HEK293T (cell line): ENCODE results near the gene CEP68.
A peak's percentile ranks its signal among the peaks of the same experiment; 100 is the strongest.
"Not testable (repeated sequence)": the region's sequence is repeated elsewhere in the genome, so short reads cannot be mapped to it uniquely, and the experiment has no call there.

Experiments used
- CTCF ChIA-PET: fragments of 350-600 bp; formaldehyde crosslinking; extraction: SDS; loops from one replicate; lab custom pipeline; 2021; ENCODE audit warnings: antibody characterized with exemption, inconsistent platforms; lab: Yijun Ruan, JAX
- POLR2A ChIA-PET: fragments of 350-600 bp; formaldehyde crosslinking; extraction: SDS; loops from one replicate; lab custom pipeline; 2020; ENCODE audit warnings: antibody characterized with exemption, inconsistent platforms; lab: Yijun Ruan, JAX
- DNase-seq: peaks from one replicate; pipeline ENCODE4 v3.0.0; 2012; ENCODE audit warnings: mixed read lengths; ENCODE audit errors: extremely low spot score
- ARNT ChIP-seq: fragments of 450-650 bp; IDR thresholded peaks from 2 replicates; pipeline ENCODE4 v1.6.1; 2017; ENCODE audit warnings: mild to moderate bottlenecking
- BHLHE40 ChIP-seq: fragments of 450-650 bp; IDR thresholded peaks from 2 replicates; pipeline ENCODE4 v1.6.1; 2016; ENCODE audit warnings: mild to moderate bottlenecking, moderate library complexity, borderline replicate concordance
- CTBP1 ChIP-seq: fragments of 450-650 bp; IDR thresholded peaks from 2 replicates; pipeline ENCODE4 v1.6.1; 2016; ENCODE audit warnings: borderline replicate concordance
- ELF4 ChIP-seq: fragments of 450-650 bp; IDR thresholded peaks from 2 replicates; pipeline ENCODE4 v1.6.1; 2017; ENCODE audit warnings: antibody characterized with exemption
- FOXA1 ChIP-seq: fragments of 450-650 bp; IDR thresholded peaks from 2 replicates; pipeline ENCODE4 v1.6.1; 2016; ENCODE audit warnings: mild to moderate bottlenecking
- FOXK2 ChIP-seq: fragments of 450-650 bp; IDR thresholded peaks from 2 replicates; pipeline ENCODE4 v1.6.1; 2016; ENCODE audit warnings: mild to moderate bottlenecking
- FOXM1 ChIP-seq: fragments of 450-650 bp; IDR thresholded peaks from 2 replicates; pipeline ENCODE4 v1.6.1; 2017; ENCODE audit warnings: mild to moderate bottlenecking, borderline replicate concordance
- HDGF ChIP-seq: fragments of 450-650 bp; IDR thresholded peaks from 2 replicates; pipeline ENCODE4 v1.6.1; 2017; ENCODE audit warnings: antibody characterized with exemption, borderline replicate concordance
- L3MBTL2 ChIP-seq: fragments of 450-650 bp; conservative IDR thresholded peaks from 2 replicates; pipeline ENCODE4 v1.6.1; 2016; ENCODE audit warnings: mild to moderate bottlenecking
- LEF1 ChIP-seq: fragments of 450-650 bp; IDR thresholded peaks from 2 replicates; pipeline ENCODE4 v1.6.1; 2017; ENCODE audit warnings: mild to moderate bottlenecking, borderline replicate concordance
- NFRKB ChIP-seq: fragments of 450-650 bp; IDR thresholded peaks from 2 replicates; pipeline ENCODE4 v1.6.1; 2016; ENCODE audit warnings: mild to moderate bottlenecking, moderate library complexity
- PKNOX1 ChIP-seq: fragments of 450-650 bp; IDR thresholded peaks from 2 replicates; pipeline ENCODE4 v1.6.1; 2016
- SP1 ChIP-seq: fragments of 450-650 bp; IDR thresholded peaks from 2 replicates; pipeline ENCODE4 v1.6.1; 2017
- SUZ12 ChIP-seq: fragments of 450-650 bp; IDR thresholded peaks from 2 replicates; pipeline ENCODE4 v1.6.1; 2016; ENCODE audit warnings: mild to moderate bottlenecking
- TARDBP ChIP-seq: fragments of 450-650 bp; IDR thresholded peaks from 2 replicates; pipeline ENCODE4 v1.6.1; 2016
- ZNF384 ChIP-seq: fragments of 450-650 bp; IDR thresholded peaks from 2 replicates; pipeline ENCODE4 v1.6.1; 2016

CEP68 gene

GRCh38 chr2:65128297-65129190 lies 72.3 kb downstream of the CEP68 start:
- CTCF ChIA-PET = no interaction called here
- POLR2A ChIA-PET = no interaction called here
- DNase-seq = no peak
- TF ChIP-seq SP1 (no peak), ELF4 (no peak)

- TF ChIP-seq CTBP1 (no peak), NFRKB (no peak), FOXM1 (no peak), TARDBP (no peak), ZNF384 (no peak), PKNOX1 (no peak), ARNT (no peak), ELF4 (no peak), SP1 (no peak), FOXK2 (no peak), BHLHE40 (no peak)
- DNase-seq = peak; percentile 28
- ChIA-PET POLR2A (interaction anchor here (0.6 to 1.9 kb wide), 6 partner anchors 27 to 307 kb away, joined by 3 to 13 read pairs (median 3); partner anchors contain the start of genes ACTR2 and CEP68), CTCF (interaction anchor here (0.5 to 0.6 kb wide), 2 partner anchors 70 to 479 kb away, joined by 3 to 4 read pairs; no protein-coding TSS in a partner anchor)
Observed at GRCh38 chr2:65129286-65129825, 73.1 kb downstream of the CEP68 start.

- ChIA-PET CTCF (interaction anchor here (0.5 to 0.6 kb wide), 2 partner anchors 71 to 478 kb away, joined by 3 to 4 read pairs; no protein-coding TSS in a partner anchor), POLR2A (interaction anchor here (0.6 to 1.9 kb wide), 10 partner anchors 13 to 306 kb away, joined by 3 to 13 read pairs (median 3); partner anchors contain the start of genes ACTR2 and CEP68)
- TF ChIP-seq LEF1 (no peak), NFRKB (no peak), BHLHE40 (no peak), HDGF (no peak), PKNOX1 (peak; percentile 72), CTBP1 (no peak), ELF4 (peak; percentile 92), SUZ12 (no peak), FOXM1 (no peak), ARNT (no peak), SP1 (no peak), L3MBTL2 (peak; percentile 75; the same call in 1 of the 2 replicates)
- DNase-seq = peak; percentile 95
Observed at GRCh38 chr2:65129826-65130663, 73.8 kb downstream of the CEP68 start, which contains the start of gene RAB1A. RAB1A (minus strand) TSS chr2:65130106; CDS start chr2:65129915, 191 bp downstream.

- no peak for DNase-seq
- TF ChIP-seq NFRKB (no peak), CTBP1 (no peak), PKNOX1 (no peak), HDGF (no peak), FOXA1 (no peak), FOXM1 (no peak), FOXK2 (no peak), LEF1 (no peak), BHLHE40 (no peak), SP1 (no peak), L3MBTL2 (no peak), ZNF384 (no peak), ARNT (no peak), SUZ12 (no peak), ELF4 (no peak), TARDBP (no peak)
- POLR2A ChIA-PET = interaction anchor here (0.8 to 1.9 kb wide), 7 partner anchors 12 to 306 kb away, joined by 3 to 13 read pairs (median 3); partner anchors contain the start of genes ACTR2 and CEP68
Observed at GRCh38 chr2:65130664-65131175, 74.5 kb downstream of the CEP68 start.

GRCh38 chr2:65132930-65133329 lies 76.7 kb downstream of the CEP68 start:
- POLR2A ChIA-PET = interaction anchor here (0.9 kb wide), 1 partner anchor 95 kb away, joined by 3 read pairs; the partner anchor contains the start of gene ACTR2
- CTCF ChIA-PET = interaction anchor here (0.6 to 0.7 kb wide), 2 partner anchors 19 to 1150 kb away, joined by 3 read pairs; no protein-coding TSS in a partner anchor
- not testable (repeated sequence) for DNase-seq

More at GRCh38 chr2:65130664-65131175, 74.5 kb downstream of the CEP68 start:
- CTCF ChIA-PET = no interaction called here
